SIG-M5 (cell line): ENCODE results near the gene CCDC6.
"Not testable (repeated sequence)": the region's sequence is repeated elsewhere in the genome, so short reads cannot be mapped to it uniquely, and the experiment has no call there.

Experiments used
- DNase-seq: peaks from one replicate; lab custom pipeline; 2025; lab: John Stamatoyannopoulos, UW

CCDC6 gene

GRCh38 chr10:59754951-59755350, 151.4 kb downstream of the CCDC6 start:
- DNase-seq, result no peak

DNA sequence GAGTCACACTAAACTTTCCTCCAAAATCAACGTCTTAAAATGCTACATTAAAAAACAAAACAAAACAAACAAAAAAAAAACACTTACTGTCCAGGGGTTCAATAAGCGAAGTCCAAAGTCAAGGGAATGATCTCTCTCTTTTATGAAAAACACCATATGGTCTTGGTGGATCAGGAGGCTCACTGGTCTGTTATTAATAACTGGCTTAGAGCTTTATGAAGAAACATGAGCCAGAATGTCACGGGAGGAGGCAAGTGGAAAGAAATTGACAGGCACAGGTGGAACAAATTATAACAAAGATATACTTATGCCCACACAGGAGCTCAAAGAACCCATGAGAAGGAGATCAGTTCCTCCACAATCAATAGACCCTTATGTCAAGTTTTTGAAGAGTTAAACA, 153.1 kb downstream of the CCDC6 start, which contains the start of gene MRLN:
TSS of gene MRLN (minus strand) at position 189 of the 400 bp plus-strand sequence.
- no peak for DNase-seq

GRCh38 chr10:59752278-59752940, 153.9 kb downstream of the CCDC6 start:
- DNase-seq, result no peak

DNA sequence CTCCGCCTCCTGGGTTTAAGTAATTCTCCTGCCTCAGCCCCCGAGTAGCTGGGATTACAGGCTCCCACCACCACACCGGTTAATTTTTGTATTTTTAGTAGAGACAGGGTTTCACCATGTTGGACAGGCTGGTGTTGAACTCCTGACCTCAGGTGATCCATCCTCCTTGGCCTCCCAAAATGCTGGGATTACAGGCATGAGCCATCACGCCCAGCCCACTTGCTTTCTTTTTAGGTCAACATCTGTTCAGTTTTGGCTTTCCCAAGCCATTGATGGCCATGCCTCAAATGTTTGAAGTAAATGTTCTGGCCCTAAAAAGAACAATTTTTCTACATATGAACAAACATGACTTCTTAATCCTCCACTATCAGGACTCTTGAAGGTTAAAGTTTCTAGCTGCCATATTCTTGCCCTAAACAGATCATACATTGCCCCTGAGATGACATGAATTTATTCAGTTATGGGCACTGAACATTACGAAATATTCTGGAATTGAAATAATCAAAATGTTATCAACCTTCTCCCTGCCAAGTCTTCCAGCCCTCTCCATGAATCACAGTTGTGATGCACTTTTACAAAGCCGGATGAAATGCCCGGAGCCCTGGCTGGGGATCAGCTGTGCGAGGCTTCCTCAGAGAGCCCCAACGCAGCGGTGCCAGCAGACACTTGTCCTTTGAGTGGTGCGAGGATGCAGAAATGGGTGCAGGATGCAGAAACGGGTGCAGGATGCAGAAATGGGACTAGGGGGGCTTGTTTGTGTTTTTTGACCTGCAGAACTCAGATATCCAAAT, 156.0 kb downstream of the CCDC6 start:
- DNase-seq, result no peak

GRCh38 chr10:59748834-59749233, 157.5 kb downstream of the CCDC6 start:
- DNase-seq, result no peak

- DNase-seq, result no peak
These were observed 161.1 kb downstream of the CCDC6 start for GRCh38 chr10:59745163-59745650.

DNA sequence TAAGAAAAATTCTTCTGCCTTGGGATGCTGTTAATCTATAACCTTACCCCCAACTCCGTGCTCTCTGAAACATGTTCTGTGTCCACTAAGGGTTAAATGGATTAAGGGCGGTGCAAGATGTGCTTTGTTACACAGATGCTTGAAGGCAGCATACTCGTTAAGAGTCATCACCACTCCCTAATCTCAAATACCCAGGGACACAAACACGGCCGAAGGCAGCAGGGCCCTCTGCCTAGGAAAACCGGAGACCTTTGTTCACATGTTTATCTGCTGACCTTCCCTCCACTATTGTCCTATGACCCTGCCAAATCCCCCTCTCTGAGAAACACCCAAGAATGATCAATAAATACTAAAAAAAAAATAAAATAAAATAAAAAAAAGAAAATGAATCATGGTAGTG, 161.6 kb downstream of the CCDC6 start:
- not testable (repeated sequence) for DNase-seq

GRCh38 chr10:59744156-59744555, 162.2 kb downstream of the CCDC6 start:
- not testable (repeated sequence) for DNase-seq

DNA sequence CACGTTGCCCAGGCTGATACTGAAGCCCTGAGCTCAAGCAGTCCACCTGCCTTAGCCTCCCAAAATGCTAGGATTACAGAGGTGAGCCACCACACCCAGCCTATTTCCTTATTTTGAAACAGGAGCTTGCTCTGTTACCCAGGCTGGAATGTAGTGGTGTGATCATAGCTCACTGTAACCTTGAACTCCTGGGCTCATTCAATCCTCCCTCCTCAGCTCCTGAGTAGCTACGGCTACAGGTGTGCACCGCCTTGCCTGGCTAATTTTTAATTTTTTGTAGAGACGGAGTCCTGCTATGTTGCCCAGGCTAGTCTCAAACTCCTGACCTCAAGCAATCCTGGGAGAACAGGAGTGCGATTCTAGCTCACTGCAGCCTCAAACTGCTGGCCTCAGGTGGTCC, 164.8 kb downstream of the CCDC6 start:
- no peak for DNase-seq

- no peak for DNase-seq
These were observed 165.3 kb downstream of the CCDC6 start for GRCh38 chr10:59741048-59741447.
